Thyroid gland (tissue), 4 donors: ENCODE measurements around the gene DCXR. TPM values are rescaled to one million over a fixed set of nuclear protein-coding genes. Genes with fewer than 3 reads are reported as not detected.
A peak's percentile ranks its signal among the peaks of the same experiment; 100 is the strongest.

ENCODE experiments used
- DNase-seq, 2 donors: peaks; one replicate each; pipeline ENCODE4 v3.0.0-alpha.2; 2019
- H3K27ac ChIP-seq, 3 donors: fragments of 200-600 bp; sonication (generic); 1 replicate in 2 of 3; 2 replicates in 1 of 3; pipeline ENCODE4 v1.5.1; 2016 to 2019; ENCODE audit warnings: mild to moderate bottlenecking in 1 of 3, moderate library complexity in 1 of 3
- H3K27me3 ChIP-seq: fragments of 200-600 bp; sonication (generic); one replicate; pipeline ENCODE4 v1.5.1; 2019
- H3K36me3 ChIP-seq, 2 donors: fragments of 200-600 bp; sonication (generic); one replicate each; pipeline ENCODE4 v1.5.1; 2016 to 2019
- H3K4me1 ChIP-seq, 2 donors: fragments of 200-600 bp; sonication (generic); one replicate each; pipeline ENCODE4 v1.5.1; 2017 to 2019
- H3K4me3 ChIP-seq, 3 donors: fragments of 200-600 bp; sonication (generic); replicated peaks in 1 of 3; 1 replicate in 2 of 3; 2 replicates in 1 of 3; pipeline ENCODE4 v1.5.1; 2016; ENCODE audit warnings: mild to moderate bottlenecking in 1 of 3
- H3K9me3 ChIP-seq: fragments of 200-600 bp; sonication (generic); one replicate; pipeline ENCODE4 v1.5.1; 2017
- POLR2A ChIP-seq, 2 donors: fragments of 450-650 bp; IDR thresholded peaks; one replicate each; pipeline ENCODE4 v1.6.1; 2017; ENCODE audit warnings: antibody characterized with exemption in 2 of 2, mild to moderate bottlenecking in 2 of 2, moderate library complexity in 1 of 2
- WGBS, 2 donors: methylation state at CpG; one replicate each; pipeline ENCODE4 v1.1.5; 2017; 5-methylcytosine and 5-hydroxymethylcytosine counted together
- intact Hi-C: fragments of 100-400 bp; cut with DNase I; formaldehyde crosslinking; loops from one replicate; pipeline ENCODE4 v1.15.1; 2023
- total RNA-seq, 4 donors: library from RNA; depleted of rRNA; stranded (reverse); fragments of >200 nt; gene quantifications; one replicate each; pipeline ENCODE4 v1.2.3, GENCODE V29; 2016
- TF ChIP-seq, protein P1 (sequence below), 6 experiments: fragments of 200-600 bp in 3 of 6; fragments of 450-650 bp in 3 of 6; sonication (generic) in 3 of 6; IDR thresholded peaks; one replicate each; pipeline ENCODE4 v1.5.1; 2016 to 2019; ENCODE audit warnings: antibody characterized with exemption in 6 of 6, mild to moderate bottlenecking in 2 of 6, inconsistent platforms in 1 of 6, moderate library complexity in 1 of 6

DCXR gene
- total RNA-seq, 4 donors from 2014 or later, result 88.6 to 161 (median 114) TPM

DNA sequence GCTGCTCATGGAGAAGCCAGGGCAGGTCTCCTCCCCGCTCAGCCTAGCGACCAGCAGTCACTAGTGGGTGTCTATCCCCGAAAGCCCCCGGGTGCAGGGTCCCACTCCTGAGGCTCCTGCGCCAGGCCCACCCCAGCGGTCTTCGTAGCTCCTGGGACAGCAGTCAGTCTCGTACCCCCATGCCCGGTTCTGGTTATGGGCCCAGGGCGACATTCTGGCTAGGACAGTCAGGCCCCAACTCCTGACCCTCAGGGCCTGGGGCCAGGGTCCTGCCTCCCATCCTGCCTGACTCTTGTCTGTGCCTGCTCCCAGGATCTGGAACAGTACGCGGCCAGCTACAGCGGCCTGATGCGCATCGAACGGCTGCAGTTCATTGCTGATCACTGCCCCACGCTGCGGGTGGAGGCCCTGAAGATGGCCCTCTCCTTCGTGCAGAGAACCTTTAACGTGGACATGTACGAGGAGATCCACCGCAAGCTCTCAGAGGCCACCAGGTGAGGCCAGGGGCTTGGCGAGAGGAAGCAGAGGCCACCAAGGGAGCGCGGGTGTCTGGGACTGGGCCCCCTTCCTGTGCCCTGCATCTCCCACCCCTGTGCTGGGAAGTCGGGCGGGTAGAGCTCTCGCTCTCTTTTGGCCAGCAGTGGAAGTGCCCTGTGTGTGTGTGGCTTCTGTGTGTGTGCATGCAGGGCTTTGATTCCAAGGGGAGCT is 16.2 kb upstream of the DCXR start:
- WGBS, 2 donors, result 97 to 98% methylated on average over 19 to 27 of the region's 28 CpGs
- Histone ChIP-seq H3K9me3 (no peaks in the 10 kb centered on the region), H3K27ac (no peak overlapping the region), H3K36me3 (peaks cover 41 to 46% of the 10 kb centered on the region in 2 donors), H3K4me1 (peaks cover 18 to 19% of the 10 kb centered on the region in 2 donors), H3K27me3 (no peaks in the 10 kb centered on the region), H3K4me3 (no peak overlapping the region)
- intact Hi-C loops, result no loop called here
- DNase-seq, result no peak
- no peak for TF ChIP-seq POLR2A (IDR thresholded peaks at IDR 0.05)
- TF ChIP-seq, protein P1, sequence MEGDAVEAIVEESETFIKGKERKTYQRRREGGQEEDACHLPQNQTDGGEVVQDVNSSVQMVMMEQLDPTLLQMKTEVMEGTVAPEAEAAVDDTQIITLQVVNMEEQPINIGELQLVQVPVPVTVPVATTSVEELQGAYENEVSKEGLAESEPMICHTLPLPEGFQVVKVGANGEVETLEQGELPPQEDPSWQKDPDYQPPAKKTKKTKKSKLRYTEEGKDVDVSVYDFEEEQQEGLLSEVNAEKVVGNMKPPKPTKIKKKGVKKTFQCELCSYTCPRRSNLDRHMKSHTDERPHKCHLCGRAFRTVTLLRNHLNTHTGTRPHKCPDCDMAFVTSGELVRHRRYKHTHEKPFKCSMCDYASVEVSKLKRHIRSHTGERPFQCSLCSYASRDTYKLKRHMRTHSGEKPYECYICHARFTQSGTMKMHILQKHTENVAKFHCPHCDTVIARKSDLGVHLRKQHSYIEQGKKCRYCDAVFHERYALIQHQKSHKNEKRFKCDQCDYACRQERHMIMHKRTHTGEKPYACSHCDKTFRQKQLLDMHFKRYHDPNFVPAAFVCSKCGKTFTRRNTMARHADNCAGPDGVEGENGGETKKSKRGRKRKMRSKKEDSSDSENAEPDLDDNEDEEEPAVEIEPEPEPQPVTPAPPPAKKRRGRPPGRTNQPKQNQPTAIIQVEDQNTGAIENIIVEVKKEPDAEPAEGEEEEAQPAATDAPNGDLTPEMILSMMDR (IDR thresholded peaks at IDR 0.05), result no peak

DNA sequence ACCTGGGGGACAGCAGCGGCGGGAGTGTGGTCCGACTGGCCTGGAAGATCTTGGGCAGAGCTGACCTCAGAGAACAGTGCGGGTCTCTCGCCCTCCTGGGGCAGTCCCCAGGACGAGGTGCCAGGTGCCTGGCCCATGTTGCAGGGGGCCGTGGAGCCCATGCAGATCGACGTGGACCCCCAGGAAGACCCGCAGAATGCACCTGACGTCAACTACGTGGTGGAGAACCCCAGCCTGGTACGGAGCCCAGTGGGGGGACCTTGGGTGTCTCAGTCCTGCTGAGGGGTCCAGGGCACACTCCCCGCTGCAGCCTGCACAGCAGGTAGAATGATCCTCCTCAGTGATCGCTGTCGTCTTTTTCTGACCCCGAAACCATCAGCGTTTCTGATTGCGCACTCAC is 15.6 kb upstream of the DCXR start:
- no peak for TF ChIP-seq POLR2A (IDR thresholded peaks at IDR 0.05)
- TF ChIP-seq, protein P1 (IDR thresholded peaks at IDR 0.05), result no peak
- 90 to 91% methylated on average over 12 to 18 of the region's 19 CpGs for WGBS, 2 donors
- H3K4me1 ChIP-seq, result peaks cover 18 to 19% of the 10 kb centered on the region in 2 donors
- no peak for DNase-seq
- no peaks in the 10 kb centered on the region for H3K27me3 ChIP-seq
- intact Hi-C loops, result no loop called here
- no peaks in the 10 kb centered on the region for H3K9me3 ChIP-seq
- no peak overlapping the region for H3K27ac ChIP-seq
- no peak overlapping the region for H3K4me3 ChIP-seq
- H3K36me3 ChIP-seq, result peaks cover 38 to 44% of the 10 kb centered on the region in 2 donors

DNA sequence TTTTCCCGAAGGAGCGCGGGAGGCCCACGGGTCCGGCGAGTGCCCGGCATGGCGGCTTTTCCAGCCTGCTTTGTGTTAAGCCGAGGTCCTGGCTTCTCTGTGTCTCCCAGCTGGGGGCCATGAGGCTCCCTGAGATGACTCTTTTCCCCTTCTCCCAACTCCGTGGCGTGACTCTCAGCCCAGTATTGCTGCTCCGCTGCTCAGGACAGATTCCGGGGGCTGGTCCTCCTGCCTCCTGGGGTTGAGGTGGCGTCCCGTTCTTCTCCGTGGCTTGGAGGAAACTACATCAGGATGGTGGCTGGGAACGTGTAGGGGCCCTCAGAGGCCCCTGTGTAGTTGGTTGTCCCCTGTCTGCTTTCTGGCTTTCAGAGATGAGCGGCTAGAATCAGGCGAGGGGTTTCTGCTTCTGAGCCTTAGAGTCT is 15.2 kb upstream of the DCXR start:
- H3K27ac ChIP-seq, result no peak overlapping the region
- peaks cover 36 to 39% of the 10 kb centered on the region in 2 donors for H3K36me3 ChIP-seq
- TF ChIP-seq, protein P1 (IDR thresholded peaks at IDR 0.05), result no peak
- no peak for TF ChIP-seq POLR2A (IDR thresholded peaks at IDR 0.05)
- peak overlapping the region; percentile 50 to 85 (median 64) for H3K4me3 ChIP-seq
- H3K9me3 ChIP-seq, result no peaks in the 10 kb centered on the region
- H3K4me1 ChIP-seq, result peaks cover 18 to 19% of the 10 kb centered on the region in 2 donors
- H3K27me3 ChIP-seq, result no peaks in the 10 kb centered on the region
- WGBS, 2 donors, result 39 to 48% methylated on average over 5 to 11 of the region's 19 CpGs
- DNase-seq, result no peak
- intact Hi-C loops, result no loop called here

DNA sequence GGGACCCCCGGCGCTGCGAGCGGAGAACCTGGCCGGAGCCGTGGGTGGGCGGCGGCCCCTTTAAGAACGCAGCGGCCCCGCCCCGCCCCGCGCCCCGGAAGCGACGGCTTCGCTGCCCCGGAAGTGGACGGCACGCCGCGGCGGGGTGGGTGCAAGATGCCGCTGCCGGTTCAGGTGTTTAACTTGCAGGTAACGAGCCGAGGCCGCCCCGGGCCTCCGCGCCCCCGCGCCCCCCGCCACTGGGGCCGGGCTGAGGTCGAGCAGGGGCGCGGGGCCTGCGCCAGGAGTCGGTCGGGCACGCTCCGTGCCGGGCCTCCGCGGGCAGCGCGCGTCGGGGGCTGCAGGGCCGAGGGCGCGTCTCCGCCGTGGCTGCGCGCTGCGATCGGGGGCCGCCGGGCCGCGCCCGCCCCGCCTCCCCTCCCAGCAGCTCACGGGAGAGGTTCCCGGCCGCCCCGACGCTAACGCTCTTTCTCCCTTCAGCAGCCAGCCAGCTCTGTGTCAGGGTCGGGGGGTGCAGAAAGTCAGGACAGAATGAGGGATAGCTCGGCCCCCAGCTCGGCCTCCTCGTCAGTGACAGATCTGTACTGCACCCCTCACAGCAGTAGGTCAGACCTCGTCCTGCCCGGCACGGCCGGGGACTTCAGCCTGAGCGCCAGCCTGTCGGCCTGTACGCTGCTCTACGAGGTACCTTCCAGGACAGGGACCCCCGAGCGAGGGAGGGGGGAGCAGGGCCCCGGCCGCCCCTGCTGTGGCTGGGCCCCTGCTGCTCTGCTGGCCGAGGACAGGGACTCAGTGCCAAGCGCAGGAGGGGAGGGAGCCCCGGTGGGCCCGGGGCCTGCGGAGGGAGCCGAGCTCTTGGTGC is 14.5 kb upstream of the DCXR start, which contains the start of the genes GPS1 and RFNG:
GPS1 (plus strand) TSS at position 123 of the 862 bp plus-strand sequence; CDS start at position 157, 34 bp downstream.
RFNG (minus strand) TSS at position 36 of the 862 bp plus-strand sequence. CDS start 45 bp downstream, outside the sequence.
- H3K36me3 ChIP-seq, result peaks cover 34% of the 10 kb centered on the region in 2 donors
- TF ChIP-seq POLR2A (IDR thresholded peaks at IDR 0.05), result peak in 1 of 2 donors; percentile 63
- TF ChIP-seq, protein P1 (IDR thresholded peaks at IDR 0.05), result no peak
- intact Hi-C loops, result no loop called here
- H3K27ac ChIP-seq, result peak within 1 kb of the TSS in 1 of 3 donors; percentile 18
- H3K4me1 ChIP-seq, result peaks cover 18 to 19% of the 10 kb centered on the region in 2 donors
- 0 to 3% methylated on average over 7 to 11 of the region's 94 CpGs for WGBS, 2 donors
- H3K27me3 ChIP-seq, result no peaks in the 10 kb centered on the region
- DNase-seq, result peak; percentile 78 to 80
- H3K9me3 ChIP-seq, result no peaks in the 10 kb centered on the region
- peak within 1 kb of the TSS; percentile 50 to 85 (median 64) for H3K4me3 ChIP-seq
